ENCODE results near the gene OR4L1. TPM values are rescaled to one million over a fixed set of nuclear protein-coding genes. Genes with fewer than 3 reads are reported as not detected.

OR4L1 gene
- not detected in 2 replicates for total RNA-seq

GRCh38 chr14:20059745-20060144 lies at the start of gene OR4L1:
TSS of gene OR4L1 (plus strand) at chr14:20060045. CDS start at chr14:20060045, 0 bp downstream.

GRCh38 chr14:20019257-20019865 lies 40.5 kb upstream of the OR4L1 start, which contains the start of gene OR4K14:
TSS of gene OR4K14 (minus strand) at chr14:20019307. CDS start at chr14:20015193, 4,114 bp downstream.

GRCh38 chr14:20035938-20036337 lies 23.9 kb upstream of the OR4L1 start, which contains the start of gene OR4K13:
TSS of gene OR4K13 (minus strand) at chr14:20036038. CDS start at chr14:20034758, 1,280 bp downstream.

GRCh38 chr14:20110438-20110837 lies 50.6 kb downstream of the OR4L1 start, which contains the start of gene OR4K17:
TSS of gene OR4K17 (plus strand) at chr14:20110739. CDS start at chr14:20117500, 6,761 bp downstream.

Other genes with a start within 250 kb of the OR4L1 start
- gene OR4K2, start 184.9 kb upstream of the OR4L1 start, total RNA-seq = not detected in 2 replicates
- gene OR4K5, start 139.4 kb upstream of the OR4L1 start, total RNA-seq = not detected in 2 replicates
- gene OR4K1, start 129.1 kb upstream of the OR4L1 start, total RNA-seq = not detected in 2 replicates
- not detected in 2 replicates for gene OR4K15, start 84.5 kb upstream of the OR4L1 start, total RNA-seq
- gene OR4Q2, start 57.9 kb upstream of the OR4L1 start, total RNA-seq = not detected in 2 replicates
- gene OR4K14, start 40.7 kb upstream of the OR4L1 start, total RNA-seq = not detected in 2 replicates
- gene OR4K13, start 24.0 kb upstream of the OR4L1 start, total RNA-seq = not detected in 2 replicates
- gene OR4K17, start 50.7 kb downstream of the OR4L1 start, total RNA-seq = not detected in 2 replicates
- gene OR4N5, start 78.8 kb downstream of the OR4L1 start, total RNA-seq = not detected in 2 replicates
- not detected in 2 replicates for gene OR11G2, start 130.9 kb downstream of the OR4L1 start, total RNA-seq
- not detected in 2 replicates for gene OR11H6, start 163.7 kb downstream of the OR4L1 start, total RNA-seq
- gene OR11H7, start 168.9 kb downstream of the OR4L1 start, total RNA-seq = not detected in 2 replicates
- gene OR11H4, start 179.2 kb downstream of the OR4L1 start, total RNA-seq = not detected in 2 replicates
- gene TTC5, start 245.9 kb downstream of the OR4L1 start, total RNA-seq = 12.7 and 13.7 TPM in 2 replicates

Data from mammary microvascular endothelial cell (primary cell).